Effector memory CD4-positive, alpha-beta T cell (primary cell): ENCODE results near the gene DNAJC17.

Source experiments
- DNase-seq, 3 donors: peaks; one replicate each; pipeline ENCODE4 v3.0.0-alpha.2; 2020
- H3K27ac ChIP-seq: 2 replicates; pipeline ENCODE4 v1.7.0; 2013; ENCODE audit warnings: mild to moderate bottlenecking, low read length, moderate library complexity; ENCODE audit not compliant: insufficient read depth, poor library complexity, severe bottlenecking
- H3K27me3 ChIP-seq: replicated peaks from 2 replicates; pipeline ENCODE4 v1.7.0; 2013; ENCODE audit warnings: mild to moderate bottlenecking, low read length; ENCODE audit not compliant: insufficient read depth, control insufficient read depth, poor library complexity, severe bottlenecking
- H3K36me3 ChIP-seq: 2 replicates; pipeline ENCODE4 v1.7.0; 2013; ENCODE audit warnings: mild to moderate bottlenecking, low read length, moderate library complexity; ENCODE audit not compliant: control insufficient read depth, insufficient read depth
- H3K4me1 ChIP-seq: 2 replicates; pipeline ENCODE4 v1.7.0; 2013; ENCODE audit warnings: low read length, mild to moderate bottlenecking; ENCODE audit not compliant: control insufficient read depth, insufficient read depth, poor library complexity, severe bottlenecking
- H3K4me3 ChIP-seq: 2 replicates; pipeline ENCODE4 v1.7.0; 2013; ENCODE audit warnings: low read length, low read depth, mild to moderate bottlenecking; ENCODE audit not compliant: insufficient read depth, poor library complexity, severe bottlenecking
- H3K9me3 ChIP-seq: 2 replicates; pipeline ENCODE4 v1.7.0; 2013; ENCODE audit warnings: mild to moderate bottlenecking, low read length, moderate library complexity; ENCODE audit not compliant: control insufficient read depth

DNAJC17 gene

DNA sequence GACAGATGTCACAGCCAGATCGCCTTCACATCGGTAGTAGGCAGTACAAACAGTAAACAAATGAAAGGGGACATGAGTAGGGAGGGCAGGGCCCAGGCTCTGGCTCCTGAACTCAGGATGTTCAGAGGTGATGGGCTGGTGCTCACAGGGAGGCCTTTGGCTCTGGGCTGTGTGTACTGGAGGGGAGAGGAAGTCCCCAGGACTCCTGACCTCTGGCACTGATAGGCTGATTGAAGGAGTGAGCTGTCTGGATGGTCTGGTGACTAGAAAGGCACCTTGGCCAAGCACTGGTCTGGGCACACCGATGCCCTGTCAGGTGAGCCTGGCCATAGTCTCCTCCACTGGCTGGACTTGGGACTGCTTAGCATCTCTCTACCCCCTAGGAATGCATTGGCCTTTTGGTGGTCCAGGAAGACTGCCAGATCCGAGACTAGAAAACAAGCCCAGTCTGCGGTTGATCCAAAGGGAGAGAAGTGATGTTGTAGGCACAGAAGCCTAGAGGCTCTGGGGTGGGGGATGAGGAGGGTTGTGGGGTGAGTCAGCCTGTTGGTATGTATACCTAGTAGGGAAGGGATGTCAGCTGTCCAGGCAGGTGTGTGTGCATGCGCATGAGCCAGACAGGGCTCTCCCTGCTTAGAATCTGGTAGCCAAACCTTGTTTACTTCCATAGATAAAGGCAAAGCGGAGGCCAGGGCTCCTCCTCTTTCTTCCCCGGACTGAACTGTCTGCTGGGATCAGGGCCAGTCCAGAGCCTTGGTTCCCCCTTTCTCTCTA is 38.4 kb upstream of the DNAJC17 start:
- H3K4me3 ChIP-seq: no peak overlapping the region
- no peak overlapping the region for H3K27ac ChIP-seq
- DNase-seq: no peak
- H3K9me3 ChIP-seq: no peaks in the 10 kb centered on the region
- H3K4me1 ChIP-seq: peaks cover 10% of the 10 kb centered on the region
- H3K36me3 ChIP-seq: no peaks in the 10 kb centered on the region
- no peaks in the 10 kb centered on the region for H3K27me3 ChIP-seq

DNA sequence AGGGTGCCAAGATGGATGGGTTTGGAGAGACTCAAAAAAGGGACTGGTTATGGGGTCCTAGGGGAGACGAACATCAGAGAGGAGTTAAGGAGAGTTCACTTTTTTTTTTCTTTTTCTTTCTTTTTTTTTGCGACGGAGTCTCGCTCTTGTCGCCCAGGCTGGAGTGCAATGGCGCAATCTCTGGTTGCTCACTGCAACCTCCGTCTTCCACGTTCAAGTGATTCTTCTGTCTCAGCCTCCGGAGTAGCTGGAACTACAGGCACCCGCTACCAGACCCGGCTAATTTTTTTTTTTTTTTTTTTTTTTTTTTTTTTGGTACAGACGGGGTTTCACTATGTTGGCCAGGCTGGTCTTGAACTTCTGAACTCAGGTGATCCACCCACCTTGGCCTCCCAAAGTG is 37.8 kb upstream of the DNAJC17 start:
- H3K27ac ChIP-seq: no peak overlapping the region
- H3K4me1 ChIP-seq: peaks cover 10% of the 10 kb centered on the region
- no peak for DNase-seq
- no peaks in the 10 kb centered on the region for H3K9me3 ChIP-seq
- no peaks in the 10 kb centered on the region for H3K36me3 ChIP-seq
- H3K4me3 ChIP-seq: peak overlapping the region; percentile 64
- no peaks in the 10 kb centered on the region for H3K27me3 ChIP-seq

DNA sequence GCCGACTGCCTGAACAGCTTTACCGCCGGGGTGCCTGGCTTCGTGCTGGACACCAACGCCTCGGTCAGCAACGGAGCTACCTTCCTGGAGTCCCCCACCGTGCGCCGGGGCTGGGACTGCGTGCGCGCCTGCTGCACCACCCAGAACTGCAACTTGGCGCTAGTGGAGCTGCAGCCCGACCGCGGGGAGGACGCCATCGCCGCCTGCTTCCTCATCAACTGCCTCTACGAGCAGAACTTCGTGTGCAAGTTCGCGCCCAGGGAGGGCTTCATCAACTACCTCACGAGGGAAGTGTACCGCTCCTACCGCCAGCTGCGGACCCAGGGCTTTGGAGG is 37.4 kb upstream of the DNAJC17 start:
- no peak for DNase-seq
- Histone ChIP-seq H3K36me3 (no peaks in the 10 kb centered on the region), H3K9me3 (no peaks in the 10 kb centered on the region), H3K4me3 (peak overlapping the region; percentile 64), H3K27ac (no peak overlapping the region), H3K27me3 (no peaks in the 10 kb centered on the region), H3K4me1 (peaks cover 10% of the 10 kb centered on the region)

DNA sequence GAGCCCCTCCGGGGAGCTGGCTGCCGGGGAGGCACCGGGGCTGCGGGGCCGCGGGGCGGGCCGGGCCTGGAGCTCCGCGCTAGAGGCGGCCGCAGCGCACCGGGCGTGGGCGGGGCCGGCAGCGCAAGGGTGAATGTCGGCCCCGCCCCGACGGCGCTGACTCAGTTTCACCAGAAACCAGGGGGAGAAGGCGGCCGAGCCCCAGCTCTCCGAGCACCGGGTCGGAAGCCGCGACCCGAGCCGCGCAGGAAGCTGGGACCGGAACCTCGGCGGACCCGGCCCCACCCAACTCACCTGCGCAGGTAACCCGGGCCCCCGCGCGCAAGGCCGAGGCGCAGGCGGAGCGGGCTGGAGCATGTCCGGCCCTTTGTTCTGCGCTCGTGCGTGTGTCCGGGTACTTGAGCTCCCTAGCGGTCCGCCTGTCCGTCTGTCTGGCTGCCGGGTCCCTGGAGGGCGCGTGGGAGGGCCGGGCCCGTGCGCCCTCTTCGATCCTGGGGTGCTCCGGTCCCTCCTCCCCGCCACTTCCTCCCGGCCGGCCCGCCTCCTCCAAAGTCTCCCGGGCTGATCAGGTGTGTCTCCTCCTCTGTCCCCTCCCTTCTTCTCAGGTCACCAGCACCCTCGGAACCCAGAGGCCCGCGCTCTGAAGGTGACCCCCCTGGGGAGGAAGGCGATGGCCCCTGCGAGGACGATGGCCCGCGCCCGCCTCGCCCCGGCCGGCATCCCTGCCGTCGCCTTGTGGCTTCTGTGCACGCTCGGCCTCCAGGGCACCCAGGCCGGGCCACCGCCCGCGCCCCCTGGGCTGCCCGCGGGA is 36.8 kb upstream of the DNAJC17 start, which contains the start of gene SPINT1:
SPINT1 (plus strand) TSS at position 164 of the 811 bp plus-strand sequence; CDS start at position 671, 507 bp downstream.
- DNase-seq: no peak

DNA sequence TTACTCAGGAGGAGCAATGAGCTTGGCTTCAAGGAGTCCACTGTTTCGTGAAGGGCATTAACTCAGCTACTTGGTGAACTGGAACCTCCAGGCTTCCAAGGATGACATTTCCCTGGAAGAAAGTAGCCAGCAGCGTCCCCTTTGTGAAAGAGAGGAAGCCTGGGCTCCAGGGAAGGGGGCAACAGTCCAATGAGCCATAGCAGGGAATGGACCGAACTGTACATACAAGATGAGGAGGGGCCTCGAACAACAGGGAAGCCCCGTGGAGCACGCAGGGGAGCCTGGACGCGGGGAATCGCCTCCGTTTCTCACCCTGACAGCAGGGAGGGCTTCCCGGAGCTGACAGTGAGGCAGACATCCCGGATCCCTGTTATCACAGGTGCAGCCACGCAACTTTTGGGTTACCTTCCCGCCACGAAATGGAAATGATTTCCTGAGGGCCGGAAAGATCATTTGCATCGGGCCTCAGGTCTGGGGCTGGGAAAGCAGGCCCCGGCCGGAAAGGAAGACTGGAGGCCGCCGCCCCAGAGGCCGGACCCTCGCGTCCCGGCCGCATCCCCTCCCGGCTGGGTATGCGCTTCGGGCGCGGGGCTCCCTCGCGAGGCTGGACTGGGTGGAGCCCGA is 36.1 kb upstream of the DNAJC17 start:
- H3K27me3 ChIP-seq: no peaks in the 10 kb centered on the region
- no peaks in the 10 kb centered on the region for H3K9me3 ChIP-seq
- no peak for DNase-seq
- peaks cover 10% of the 10 kb centered on the region for H3K4me1 ChIP-seq
- no peak overlapping the region for H3K27ac ChIP-seq
- peak overlapping the region; percentile 64 for H3K4me3 ChIP-seq
- no peaks in the 10 kb centered on the region for H3K36me3 ChIP-seq

More for the DNA sequence above, 36.8 kb upstream of the DNAJC17 start, which contains the start of gene SPINT1:
- Histone ChIP-seq H3K4me1 (peaks cover 10% of the 10 kb centered on the region), H3K4me3 (peak within 1 kb of the TSS; percentile 64), H3K36me3 (no peaks in the 10 kb centered on the region), H3K9me3 (no peaks in the 10 kb centered on the region), H3K27me3 (no peaks in the 10 kb centered on the region), H3K27ac (no peak within 1 kb of the TSS)

DNA sequence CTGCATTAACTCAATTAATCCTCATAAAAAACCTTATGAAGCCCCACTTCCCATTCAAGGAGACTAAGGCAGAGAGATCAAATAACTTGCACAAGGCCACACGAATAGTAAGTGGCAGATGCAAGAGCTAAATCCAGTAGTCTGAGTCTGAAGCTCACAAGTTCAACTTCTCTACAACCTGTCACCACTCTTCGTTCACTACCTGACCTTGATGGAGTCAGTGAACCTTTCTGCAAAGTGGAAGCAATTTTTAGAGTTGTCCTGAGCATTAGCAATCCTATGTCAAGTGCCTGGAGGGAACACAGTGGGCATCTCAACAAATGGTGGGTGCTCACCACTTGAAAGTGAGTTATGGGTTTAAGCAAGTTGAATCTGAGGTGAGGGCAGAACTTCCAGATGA is 34.5 kb upstream of the DNAJC17 start:
- no peaks in the 10 kb centered on the region for H3K36me3 ChIP-seq
- peaks cover 10% of the 10 kb centered on the region for H3K4me1 ChIP-seq
- no peak for DNase-seq
- H3K4me3 ChIP-seq: no peak overlapping the region
- no peak overlapping the region for H3K27ac ChIP-seq
- H3K9me3 ChIP-seq: no peaks in the 10 kb centered on the region
- H3K27me3 ChIP-seq: no peaks in the 10 kb centered on the region

DNA sequence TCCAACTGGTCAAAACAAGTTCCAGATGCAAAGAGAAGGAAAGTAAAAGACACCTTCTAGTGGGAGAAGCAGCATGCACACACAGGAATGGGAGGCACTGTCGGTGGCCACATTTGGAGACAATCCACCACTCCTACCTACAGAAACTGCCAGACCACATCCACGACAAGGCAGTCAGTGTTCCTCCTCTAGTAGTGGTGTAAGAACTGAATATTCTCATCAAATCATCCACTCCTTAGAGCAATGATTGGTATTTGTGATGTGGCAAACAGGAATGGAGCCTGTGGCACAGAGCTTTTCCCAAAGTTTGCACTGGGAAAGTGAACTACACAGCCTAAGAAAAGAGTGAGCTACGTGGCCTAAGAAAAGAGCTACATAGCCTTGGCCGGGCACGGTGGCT is 31.5 kb upstream of the DNAJC17 start:
- no peaks in the 10 kb centered on the region for H3K36me3 ChIP-seq
- no peaks in the 10 kb centered on the region for H3K9me3 ChIP-seq
- DNase-seq: no peak
- no peaks in the 10 kb centered on the region for H3K27me3 ChIP-seq
- no peak overlapping the region for H3K27ac ChIP-seq
- H3K4me1 ChIP-seq: peaks cover 4% of the 10 kb centered on the region
- H3K4me3 ChIP-seq: no peak overlapping the region

DNA sequence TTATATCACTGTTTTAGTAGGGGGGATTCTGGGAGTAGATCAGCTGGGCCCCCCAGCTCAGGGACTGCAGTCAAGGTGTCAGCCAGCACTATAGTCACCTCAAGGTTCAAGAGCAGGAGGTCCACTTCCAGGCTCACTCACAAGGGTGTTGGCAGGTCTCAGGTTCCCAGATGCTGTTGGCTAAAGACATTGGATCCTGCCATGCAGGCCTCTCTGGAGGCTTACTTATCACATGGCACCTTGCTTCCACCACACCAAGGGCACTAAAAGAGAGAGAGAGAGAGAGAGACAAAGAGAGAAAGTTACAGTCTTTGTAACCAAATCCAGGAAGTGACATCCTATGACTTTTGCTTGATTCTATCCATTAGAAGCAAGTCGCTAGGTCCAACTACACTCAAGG is 28.7 kb upstream of the DNAJC17 start:
- no peak for DNase-seq
- no peak overlapping the region for H3K27ac ChIP-seq

DNA sequence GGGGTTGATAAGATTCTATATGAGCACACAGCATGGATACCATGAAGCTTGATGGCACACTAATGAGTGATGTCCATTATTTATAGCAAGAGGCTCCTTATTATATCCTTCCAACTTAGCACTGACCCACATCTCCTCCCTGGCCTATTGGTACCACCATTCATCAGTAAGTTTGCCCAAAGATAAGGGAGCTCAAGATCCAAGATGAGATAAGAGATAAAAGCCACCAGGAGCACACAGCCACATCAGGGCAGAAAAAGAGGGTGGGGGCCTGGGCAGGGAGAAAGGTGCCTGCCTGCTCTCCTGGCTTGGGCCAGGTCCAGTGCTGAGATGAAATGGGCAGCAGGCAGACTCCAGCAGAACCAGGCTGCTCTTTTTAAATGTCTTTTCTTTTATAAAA is 25.6 kb upstream of the DNAJC17 start:
- Histone ChIP-seq H3K27ac (no peak overlapping the region), H3K4me3 (no peak overlapping the region), H3K27me3 (no peaks in the 10 kb centered on the region), H3K4me1 (no peaks in the 10 kb centered on the region), H3K36me3 (no peaks in the 10 kb centered on the region), H3K9me3 (no peaks in the 10 kb centered on the region)
- no peak for DNase-seq

More for the DNA sequence above, 28.7 kb upstream of the DNAJC17 start:
- Histone ChIP-seq H3K36me3 (no peaks in the 10 kb centered on the region), H3K9me3 (no peaks in the 10 kb centered on the region), H3K4me3 (no peak overlapping the region), H3K4me1 (no peaks in the 10 kb centered on the region), H3K27me3 (no peaks in the 10 kb centered on the region)

DNA sequence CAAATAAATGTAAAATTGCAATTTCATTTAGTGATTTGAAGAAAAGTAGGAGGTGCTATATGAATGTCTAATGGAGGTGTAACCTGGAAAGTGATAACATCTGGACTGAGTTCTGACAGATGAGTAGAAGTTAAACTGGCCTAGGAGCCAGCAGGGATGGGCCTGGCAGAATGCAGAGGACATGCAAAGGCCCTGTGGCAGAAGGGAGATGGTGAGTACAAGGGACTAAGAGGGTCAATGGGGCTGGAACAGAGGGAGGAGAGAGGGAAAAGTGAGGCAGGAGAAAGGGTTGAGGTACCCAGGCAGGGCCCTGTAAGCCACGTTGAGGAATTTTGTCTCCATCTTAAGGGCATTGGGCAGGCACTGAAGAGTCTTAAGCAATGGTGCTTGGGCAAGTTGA is 24.6 kb upstream of the DNAJC17 start:
- H3K9me3 ChIP-seq: no peaks in the 10 kb centered on the region
- H3K4me3 ChIP-seq: no peak overlapping the region
- no peaks in the 10 kb centered on the region for H3K27me3 ChIP-seq
- no peak overlapping the region for H3K27ac ChIP-seq
- H3K4me1 ChIP-seq: no peaks in the 10 kb centered on the region
- no peaks in the 10 kb centered on the region for H3K36me3 ChIP-seq
- DNase-seq: no peak
